Neural cell (in vitro differentiated cells): ENCODE measurements around the gene LPAR6.

ENCODE experiments used
- EP300 ChIP-seq: fragments of 450-650 bp; conservative IDR thresholded peaks from 2 replicates; pipeline ENCODE4 v1.6.1; 2014; ENCODE audit warnings: antibody characterized with exemption, mild to moderate bottlenecking, moderate library complexity; ENCODE audit not compliant: poor library complexity, severe bottlenecking
- EZH2 ChIP-seq: fragments of 200-600, 300-800 bp; shearing (Covaris generic), sonication (generic); IDR thresholded peaks from 2 replicates; pipeline ENCODE4 v1.6.1; 2014; ENCODE audit warnings: antibody characterized with exemption, low read length, borderline replicate concordance, mild to moderate bottlenecking; ENCODE audit not compliant: insufficient read depth, poor library complexity, severe bottlenecking
- MXI1 ChIP-seq: fragments of 450-650 bp; conservative IDR thresholded peaks from 2 replicates; pipeline ENCODE4 v1.6.1; 2014; ENCODE audit warnings: antibody characterized with exemption, mild to moderate bottlenecking; ENCODE audit not compliant: poor library complexity, severe bottlenecking
- POLR2AphosphoS5 ChIP-seq: IDR thresholded peaks from 2 replicates; pipeline ENCODE4 v1.6.1; 2012
- TAF1 ChIP-seq: IDR thresholded peaks from 2 replicates; pipeline ENCODE4 v1.6.1; 2012; ENCODE audit warnings: low read depth
- TF ChIP-seq, protein P1 (sequence below): fragments of 450-650 bp; IDR thresholded peaks from 2 replicates; pipeline ENCODE4 v1.5.1; 2014; ENCODE audit warnings: antibody characterized with exemption, mild to moderate bottlenecking, moderate library complexity; ENCODE audit not compliant: poor library complexity, severe bottlenecking

DNA sequence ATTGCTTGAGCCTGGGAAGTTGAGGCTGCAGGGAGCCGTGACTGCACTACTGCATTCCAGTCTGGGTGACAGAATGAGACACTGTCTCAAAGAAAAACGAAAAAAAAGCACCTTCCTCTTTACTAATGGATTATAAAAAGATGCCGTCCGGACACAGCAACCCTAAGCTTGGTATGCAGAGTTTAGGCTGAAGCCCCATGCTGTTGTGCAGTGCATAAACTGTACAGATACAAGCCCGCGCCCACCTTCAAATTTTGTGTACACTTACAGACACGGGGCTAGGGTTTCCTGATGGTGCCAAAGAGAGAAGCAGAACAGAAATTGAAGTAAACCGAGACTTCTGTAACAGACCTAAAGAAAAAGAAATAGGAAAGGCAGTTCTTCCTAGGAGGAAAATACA lies 9.0 kb downstream of the LPAR6 start:
- TF ChIP-seq, protein P1, sequence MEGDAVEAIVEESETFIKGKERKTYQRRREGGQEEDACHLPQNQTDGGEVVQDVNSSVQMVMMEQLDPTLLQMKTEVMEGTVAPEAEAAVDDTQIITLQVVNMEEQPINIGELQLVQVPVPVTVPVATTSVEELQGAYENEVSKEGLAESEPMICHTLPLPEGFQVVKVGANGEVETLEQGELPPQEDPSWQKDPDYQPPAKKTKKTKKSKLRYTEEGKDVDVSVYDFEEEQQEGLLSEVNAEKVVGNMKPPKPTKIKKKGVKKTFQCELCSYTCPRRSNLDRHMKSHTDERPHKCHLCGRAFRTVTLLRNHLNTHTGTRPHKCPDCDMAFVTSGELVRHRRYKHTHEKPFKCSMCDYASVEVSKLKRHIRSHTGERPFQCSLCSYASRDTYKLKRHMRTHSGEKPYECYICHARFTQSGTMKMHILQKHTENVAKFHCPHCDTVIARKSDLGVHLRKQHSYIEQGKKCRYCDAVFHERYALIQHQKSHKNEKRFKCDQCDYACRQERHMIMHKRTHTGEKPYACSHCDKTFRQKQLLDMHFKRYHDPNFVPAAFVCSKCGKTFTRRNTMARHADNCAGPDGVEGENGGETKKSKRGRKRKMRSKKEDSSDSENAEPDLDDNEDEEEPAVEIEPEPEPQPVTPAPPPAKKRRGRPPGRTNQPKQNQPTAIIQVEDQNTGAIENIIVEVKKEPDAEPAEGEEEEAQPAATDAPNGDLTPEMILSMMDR: no peak
- no peak for TF ChIP-seq POLR2AphosphoS5
- TF ChIP-seq EP300: no peak
- no peak for TF ChIP-seq MXI1
- TF ChIP-seq EZH2: no peak
- TF ChIP-seq TAF1: no peak
